NCI-H1417 (cell line): ENCODE measurements around the gene SOCS6.
"Not testable (repeated sequence)": the region's sequence is repeated elsewhere in the genome, so short reads cannot be mapped to it uniquely, and the experiment has no call there.

Experiments
- DNase-seq, 3 experiments: peaks; one replicate each; lab custom pipeline; 2025; lab: John Stamatoyannopoulos, UW

SOCS6 gene

DNA sequence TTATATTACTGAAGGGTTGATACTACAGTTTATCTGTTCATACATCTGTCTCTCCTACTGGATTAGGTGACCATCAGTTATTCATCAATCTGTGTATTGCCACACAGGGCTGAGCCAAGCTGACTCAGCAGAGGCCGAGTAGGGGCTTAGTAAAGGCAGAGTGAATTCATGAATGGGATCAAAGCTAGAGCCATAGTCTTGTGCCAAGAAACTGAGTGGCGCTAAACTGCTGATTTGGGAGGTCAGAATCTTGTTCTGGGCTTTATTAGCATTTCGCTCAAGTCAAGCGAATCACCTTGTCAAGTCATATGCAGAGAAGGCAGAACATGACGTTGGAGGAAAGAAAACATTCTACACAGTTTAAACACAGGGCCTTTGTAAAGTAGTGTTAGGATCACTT lies 34.1 kb downstream of the SOCS6 start:
- DNase-seq: no peak

DNA sequence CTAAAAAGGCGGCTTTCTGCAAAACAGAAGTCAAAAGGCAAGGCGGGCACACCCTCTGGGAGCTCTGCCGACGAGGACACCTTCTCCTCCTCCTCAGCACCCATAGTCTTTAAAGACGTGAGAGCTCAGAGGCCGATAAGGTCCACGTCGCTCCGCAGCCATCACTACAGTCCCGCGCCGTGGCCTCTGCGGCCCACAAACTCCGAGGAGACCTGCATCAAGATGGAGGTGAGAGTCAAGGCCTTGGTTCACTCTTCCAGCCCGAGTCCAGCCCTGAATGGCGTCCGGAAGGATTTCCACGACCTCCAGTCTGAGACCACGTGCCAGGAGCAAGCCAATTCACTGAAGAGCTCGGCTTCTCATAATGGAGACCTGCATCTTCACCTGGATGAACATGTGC lies 36.1 kb downstream of the SOCS6 start:
- no peak for DNase-seq

DNA sequence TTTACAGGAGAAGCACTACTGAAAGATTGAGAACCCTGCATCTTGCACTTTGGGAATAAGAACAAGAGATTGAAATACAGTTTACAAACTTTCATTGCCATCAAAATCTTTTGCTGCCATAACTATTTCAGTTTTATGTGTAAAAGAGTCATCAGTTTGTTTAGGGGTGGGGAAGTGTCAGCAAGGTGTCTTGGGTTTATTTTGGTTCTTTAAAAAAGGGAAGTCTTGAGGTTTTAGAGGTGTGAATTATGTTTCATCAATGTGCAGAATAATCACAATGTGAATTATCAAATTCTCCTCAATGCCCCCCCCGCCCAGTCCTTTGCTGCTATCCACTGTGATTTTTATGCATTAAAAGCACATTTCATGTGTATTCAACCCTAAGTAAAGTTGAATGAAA lies 37.4 kb downstream of the SOCS6 start:
- DNase-seq: no peak

DNA sequence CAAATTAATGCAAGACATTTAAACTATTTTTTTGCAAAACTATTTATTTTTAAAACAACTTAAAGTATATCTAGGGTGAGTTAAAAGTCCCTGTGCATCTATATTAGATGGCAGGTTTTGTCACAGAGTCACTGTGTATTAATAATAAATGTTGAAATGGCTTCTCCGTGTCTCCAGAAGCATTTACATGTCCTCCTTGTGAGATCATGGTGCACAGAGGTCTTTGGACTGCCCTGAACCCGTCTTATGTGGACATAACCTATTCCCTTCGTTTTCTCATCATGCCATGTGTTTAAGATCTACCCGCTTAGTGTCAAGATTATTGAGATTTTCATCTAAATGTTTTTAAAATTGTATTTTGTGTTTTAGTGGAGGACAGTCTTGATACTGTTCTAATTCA lies 39.3 kb downstream of the SOCS6 start:
- no peak for DNase-seq

DNA sequence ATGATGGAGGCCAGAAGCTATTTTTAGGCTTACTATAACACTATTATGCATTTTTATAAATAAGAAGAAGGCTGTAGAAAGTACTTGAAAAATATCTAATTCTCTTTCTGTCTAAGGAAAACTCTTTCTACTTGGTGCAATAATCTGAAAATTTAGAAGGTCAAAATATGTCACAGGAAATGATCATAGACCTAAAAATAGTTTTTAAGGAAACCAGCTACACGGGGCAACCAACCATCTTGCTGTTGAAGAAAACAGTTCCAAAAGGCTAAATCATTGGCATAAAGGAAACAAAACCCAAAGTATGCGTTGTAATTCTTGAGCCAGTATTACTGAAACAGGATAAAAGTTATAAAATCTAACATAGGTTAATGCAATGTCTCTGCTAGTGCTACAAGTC lies 40.2 kb downstream of the SOCS6 start:
- no peak for DNase-seq

DNA sequence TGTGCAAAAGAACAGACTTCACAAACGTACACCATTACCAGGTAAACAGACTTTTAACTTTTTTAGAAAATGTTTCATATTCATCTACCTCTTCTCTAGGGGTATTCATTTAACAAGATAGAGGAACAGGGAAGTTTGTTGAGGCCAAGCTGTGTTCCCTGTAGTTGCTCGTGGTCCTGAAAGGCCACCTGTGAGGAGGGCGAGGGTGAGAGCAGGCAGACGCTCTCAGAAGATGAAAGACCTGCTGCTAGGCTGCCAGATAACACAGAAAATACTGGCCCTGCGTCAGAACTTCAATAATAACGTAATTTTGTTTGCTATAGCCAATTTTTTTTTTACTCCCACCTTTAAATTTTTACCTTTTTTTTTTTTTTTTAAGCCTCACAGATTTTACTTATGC lies 42.0 kb downstream of the SOCS6 start:
- DNase-seq: no peak

DNA sequence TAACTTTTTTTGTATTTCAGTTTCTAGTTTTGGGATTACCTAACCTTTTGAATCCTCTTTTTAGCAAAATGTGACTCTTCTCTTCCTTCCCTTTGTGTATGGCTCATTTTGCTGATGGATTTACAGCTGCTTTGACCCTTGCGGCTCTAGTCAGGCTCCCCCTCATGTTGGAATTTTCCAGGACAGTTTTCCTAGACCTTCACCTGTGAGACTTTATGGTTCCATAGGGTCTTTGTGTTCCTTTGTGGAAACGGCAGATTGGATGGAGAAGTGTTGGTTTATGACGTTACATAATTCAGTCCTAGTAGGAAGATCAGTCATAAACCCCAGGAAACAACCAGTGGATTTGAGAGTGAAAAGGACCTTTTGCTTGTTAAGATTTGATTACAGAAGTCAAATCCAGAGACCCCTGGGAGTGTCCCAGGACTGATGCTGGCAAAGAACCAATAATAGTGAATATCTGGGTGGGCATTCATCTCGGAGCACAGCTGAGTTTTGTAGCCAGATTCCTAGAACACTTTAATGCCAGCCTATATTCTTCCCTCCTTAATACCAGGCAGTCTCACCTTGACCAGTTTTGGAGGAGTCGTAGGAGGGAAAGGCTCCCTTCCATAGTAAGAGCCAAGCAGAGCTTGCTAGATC lies 42.7 kb downstream of the SOCS6 start:
- DNase-seq: no peak

DNA sequence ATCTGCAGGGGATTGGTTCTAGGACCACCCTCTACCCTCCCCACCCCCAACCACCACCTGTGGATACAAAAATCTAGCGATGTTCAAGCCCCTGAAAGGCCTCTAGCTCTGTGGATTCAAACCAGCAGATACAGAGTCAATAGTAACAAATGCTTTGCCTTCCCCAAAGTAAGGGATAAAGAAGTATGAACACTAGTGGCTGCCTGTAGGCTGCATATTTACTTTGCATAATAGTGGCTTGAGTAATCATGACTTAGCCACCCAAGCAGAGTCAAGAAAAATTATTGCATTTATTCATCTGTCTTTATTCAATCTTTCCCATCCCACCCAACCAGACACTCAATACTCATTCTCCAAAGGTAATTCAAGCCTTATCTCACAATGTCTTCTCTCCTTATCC lies 43.8 kb downstream of the SOCS6 start:
- DNase-seq: no peak

DNA sequence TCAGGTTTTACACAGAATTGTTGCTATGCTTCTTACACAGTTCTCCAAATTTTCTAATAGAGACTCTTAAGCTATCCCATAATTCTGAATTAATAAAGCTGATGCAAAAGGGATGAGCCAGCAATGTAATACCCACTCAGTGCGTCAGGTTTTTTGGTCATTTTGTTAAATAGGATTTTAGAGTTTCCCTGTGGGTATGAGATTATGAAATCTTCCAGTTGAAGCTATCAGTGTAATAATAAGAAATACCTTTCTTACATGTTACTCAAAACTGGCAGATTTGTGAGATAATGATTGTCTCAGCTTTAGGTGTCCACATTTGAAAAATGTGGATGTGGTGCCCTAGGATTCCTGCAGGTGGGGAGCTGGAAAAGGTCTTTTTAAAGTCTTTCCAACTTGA lies 44.5 kb downstream of the SOCS6 start:
- no peak for DNase-seq

DNA sequence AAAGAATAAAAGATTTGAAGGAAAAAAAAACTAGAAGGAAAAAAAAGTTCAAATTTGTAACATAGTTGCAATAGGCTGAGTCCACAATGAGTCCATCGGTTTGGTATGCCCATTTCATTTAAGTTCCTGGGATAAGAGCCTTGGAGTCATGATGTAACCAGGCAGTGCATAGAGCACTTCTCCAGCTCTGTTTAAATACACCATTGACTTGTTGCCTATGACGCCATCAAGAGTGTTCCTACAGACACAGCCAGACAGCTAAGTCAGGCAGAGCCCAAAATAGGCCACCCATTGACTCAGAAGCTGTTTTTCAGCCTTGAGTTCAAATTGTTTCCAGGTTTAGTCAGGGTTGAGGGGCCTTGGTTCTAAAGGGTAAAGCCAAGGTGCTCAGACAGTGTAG lies 44.9 kb downstream of the SOCS6 start:
- DNase-seq: no peak

DNA sequence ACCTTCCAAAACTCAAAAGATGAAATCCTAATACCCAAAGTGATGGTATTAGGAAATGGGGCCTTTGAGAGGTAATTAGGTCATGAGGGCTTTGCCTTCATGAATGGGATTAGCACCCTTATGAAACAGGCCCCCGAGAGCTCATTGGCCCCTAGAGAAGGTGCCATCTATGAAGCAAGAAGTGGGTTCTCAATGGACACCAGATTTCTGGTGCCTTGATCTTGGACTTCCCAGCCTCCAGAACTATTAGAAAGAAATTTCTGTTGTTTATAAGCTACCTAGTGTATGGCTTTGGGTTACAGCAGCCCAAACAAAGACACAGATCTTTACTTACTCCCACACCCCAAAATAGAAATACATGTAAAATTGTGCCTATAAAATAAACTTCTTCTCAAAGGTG lies 45.4 kb downstream of the SOCS6 start:
- no peak for DNase-seq

DNA sequence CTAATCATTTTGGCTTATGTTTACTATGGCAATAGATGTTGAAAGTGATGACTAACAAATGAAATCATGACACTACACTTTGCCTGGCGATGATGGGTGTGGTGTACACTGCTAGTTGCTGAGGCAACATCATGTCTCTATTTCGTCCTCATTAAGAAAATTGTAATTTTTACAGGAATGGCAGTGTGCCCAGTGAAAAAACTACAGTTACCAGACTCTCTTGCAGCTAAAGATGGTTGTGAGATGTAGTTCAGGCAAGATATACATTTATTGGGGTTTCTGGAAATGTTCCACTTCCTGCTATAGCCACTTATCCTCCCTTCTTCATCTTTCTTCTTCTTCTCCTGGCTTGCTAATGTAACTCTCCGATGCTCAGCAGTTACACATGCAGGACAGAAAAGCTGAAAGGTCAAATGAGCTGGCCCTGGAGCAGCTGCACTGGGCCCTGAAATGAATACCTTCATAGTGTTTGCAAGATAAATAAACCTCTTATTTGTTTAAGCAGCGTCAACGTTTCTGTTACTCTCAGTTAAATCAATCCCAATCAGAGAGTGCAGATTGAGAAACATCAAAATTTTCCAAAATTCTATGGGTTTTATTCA lies 46.0 kb downstream of the SOCS6 start:
- no peak for DNase-seq

DNA sequence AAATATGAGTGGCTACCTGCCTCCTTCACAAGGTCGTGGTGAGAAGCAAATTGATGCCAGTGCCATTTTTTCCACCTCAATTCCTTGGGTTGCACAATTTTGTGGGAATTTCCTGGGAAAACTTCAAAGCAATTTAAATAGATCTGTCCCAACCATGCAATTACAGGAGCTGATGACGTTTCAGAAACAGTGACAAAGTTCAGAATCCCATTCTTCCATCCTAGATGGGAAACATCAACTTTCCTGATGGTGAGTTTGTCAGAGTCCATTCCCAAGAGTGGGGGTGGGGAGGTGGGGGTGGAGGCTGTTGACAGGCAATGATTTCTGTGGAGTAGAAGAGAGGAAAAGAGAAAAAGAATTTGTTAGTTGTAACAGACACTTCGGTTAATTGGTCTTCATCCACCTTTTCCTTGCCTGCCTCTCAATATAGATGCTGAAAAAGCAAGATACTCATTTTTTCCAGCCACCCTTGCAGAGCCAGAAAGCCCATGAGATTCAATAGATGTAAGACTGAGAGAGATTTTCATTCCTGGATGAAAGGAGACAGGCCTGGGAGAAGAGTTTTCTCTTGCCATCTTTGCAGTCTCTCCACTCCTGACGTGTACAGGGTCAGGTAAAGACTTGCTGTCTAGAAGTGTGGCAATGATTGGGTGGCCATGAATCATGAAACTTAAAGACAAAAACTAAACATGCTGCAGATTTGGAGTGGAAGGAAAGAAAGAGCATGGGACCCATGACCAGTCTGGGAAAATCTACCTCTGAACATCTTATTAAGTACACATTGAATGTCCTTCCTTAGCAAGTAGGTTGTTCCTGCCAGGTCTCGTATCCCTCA lies 47.3 kb downstream of the SOCS6 start:
- no peak for DNase-seq

DNA sequence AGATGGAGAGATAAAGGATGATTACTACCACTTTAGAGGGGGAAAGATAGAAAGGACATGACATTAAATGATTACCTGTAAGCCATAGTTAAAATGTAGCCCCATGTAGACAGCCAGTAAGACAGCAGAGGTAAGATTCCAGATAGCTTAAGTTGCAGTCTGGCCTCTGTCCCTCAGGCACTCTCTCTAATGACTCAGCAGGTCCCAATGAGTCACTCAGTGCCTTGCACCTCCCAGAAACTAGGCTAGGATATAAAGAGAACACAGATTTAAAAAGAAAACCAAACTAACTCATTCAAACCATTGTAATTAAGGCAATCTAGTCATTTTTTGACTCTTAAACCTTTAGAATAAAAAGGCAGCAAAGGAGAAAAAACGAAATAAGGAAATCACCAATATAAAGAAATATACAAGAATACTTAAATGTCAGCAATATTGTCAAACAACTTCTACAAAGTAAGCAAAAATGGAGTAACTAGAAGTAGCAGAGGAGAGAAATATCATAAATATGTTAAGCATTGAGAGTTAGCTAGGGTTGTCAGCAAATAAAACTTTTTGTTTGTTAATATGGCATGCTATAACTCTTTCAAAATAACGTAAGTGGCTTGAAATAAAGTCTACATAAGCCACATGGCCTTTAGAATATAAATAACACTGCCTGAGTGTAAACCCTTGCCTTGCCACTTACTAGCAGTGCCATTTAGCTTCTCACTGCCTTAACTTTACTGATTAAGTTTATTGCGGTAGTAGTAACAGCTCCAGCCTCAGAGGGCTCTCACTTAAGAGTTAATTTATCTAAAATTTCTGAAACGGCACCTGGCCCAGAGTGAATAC lies 48.5 kb downstream of the SOCS6 start:
- DNase-seq: peak in 1 of 3 experiments; percentile 18

DNA sequence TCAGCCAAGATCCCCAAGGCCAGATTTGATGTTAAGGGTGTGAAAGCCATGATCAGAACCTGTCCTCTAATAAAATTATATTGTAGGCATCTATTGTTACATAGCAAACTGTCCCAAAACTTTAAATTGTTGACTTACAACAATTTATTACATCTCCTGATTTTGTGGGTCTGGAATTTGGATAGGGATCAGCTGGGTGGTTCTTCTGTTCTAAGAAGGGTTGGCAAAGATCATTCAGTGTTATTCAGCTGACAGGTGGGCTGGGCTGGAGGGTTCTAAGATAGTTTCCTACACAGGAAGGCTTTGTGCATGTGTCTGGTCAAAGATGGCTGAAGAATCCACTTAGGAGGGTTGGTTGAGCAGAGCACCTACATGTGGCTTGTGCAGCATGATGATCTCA lies 50.0 kb downstream of the SOCS6 start:
- no peak for DNase-seq

DNA sequence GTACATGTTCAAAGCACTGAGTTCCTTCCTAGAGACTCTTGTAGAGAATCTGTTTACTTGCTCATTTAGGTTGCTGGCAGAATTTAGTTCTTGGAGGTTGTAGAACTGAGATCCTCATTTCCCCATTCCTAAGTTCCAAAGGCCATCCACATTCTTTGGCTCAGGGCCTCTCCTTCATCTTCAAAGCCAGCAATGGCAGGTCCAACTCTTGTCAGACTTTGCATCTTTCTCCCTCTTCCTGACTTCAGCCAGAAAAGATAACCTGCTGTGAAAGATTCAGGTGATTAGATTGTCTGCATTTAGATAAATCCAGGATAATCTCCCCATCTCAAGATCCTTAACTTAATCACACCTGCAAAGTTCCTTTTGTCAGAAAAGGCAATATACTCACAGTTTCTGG lies 51.1 kb downstream of the SOCS6 start:
- no peak for DNase-seq

DNA sequence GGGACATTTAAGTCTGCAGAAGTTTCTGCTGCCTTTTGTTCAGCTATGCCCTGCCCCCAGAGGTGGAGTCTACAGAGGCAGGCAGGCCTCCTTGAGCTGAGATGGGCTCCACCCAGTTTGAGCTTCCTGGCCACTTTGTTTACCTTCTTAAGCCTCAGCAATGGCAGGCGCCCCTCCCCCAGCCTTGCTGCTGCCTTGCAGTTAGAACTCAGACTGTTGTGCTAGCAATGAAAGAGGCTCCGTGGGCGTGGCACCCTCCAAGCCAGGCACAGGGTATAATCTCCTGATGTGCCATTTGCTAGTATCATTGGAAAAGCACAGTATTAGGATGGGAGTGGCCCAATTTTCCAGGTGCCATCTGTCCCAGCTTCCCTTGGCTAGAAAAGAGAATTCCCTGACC lies 59.6 kb downstream of the SOCS6 start:
- peak in 1 of 3 experiments; percentile 32 for DNase-seq

DNA sequence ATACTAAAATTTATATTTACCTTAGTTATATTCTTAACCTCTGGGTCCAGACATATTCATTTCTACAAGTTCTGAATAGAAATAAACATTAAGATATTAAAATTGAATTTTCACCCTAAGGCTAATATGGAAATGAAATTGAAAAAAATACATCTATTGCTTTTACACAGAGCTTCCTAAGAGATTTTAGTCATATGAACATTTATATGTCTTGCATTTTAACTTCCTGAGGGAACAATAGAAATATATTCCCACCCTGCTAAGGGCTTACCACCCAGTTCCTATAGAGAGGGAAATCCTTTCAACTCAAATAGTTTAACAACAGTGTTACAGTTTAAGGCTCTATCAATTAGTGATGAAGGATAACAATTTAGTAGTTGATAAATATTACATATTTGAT lies 60.5 kb downstream of the SOCS6 start:
- no peak for DNase-seq

DNA sequence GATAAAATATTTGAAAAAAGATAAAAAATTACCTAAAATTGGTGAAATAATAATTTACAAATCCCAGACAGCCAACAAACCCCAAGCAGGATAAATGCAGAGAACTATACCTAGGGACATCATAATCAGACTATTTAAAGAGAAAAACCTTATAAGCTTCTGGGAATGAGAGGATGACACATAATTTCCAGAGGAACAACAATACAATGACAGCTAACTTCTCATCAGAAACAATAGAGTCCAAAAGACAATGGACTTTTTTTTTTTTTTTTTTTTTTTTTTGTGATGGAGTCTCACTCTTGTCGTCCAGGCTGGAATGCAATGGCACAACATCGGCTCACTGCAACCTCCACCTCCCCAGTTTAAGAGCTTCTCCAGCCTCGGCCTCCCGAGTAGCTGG lies 65.2 kb downstream of the SOCS6 start:
- DNase-seq: no peak

DNA sequence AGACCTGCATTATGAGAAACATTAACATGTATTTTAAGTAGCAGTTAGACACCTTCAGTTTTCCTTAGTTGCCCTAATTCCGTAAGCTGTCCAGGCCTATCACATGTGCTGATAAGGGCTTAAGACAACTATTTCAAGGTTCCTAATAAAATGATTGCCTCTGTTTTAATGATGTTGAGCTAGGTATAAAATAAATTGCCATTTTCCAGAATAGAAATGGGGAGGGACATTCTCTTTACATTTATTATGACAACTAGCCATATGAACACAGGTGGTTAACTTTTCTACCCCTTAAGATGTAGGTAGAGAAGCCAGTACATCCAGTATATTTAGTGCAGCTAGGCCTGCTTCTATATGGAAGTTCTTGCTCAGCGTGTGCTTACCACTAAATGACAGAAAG lies 65.9 kb downstream of the SOCS6 start:
- no peak for DNase-seq

DNA sequence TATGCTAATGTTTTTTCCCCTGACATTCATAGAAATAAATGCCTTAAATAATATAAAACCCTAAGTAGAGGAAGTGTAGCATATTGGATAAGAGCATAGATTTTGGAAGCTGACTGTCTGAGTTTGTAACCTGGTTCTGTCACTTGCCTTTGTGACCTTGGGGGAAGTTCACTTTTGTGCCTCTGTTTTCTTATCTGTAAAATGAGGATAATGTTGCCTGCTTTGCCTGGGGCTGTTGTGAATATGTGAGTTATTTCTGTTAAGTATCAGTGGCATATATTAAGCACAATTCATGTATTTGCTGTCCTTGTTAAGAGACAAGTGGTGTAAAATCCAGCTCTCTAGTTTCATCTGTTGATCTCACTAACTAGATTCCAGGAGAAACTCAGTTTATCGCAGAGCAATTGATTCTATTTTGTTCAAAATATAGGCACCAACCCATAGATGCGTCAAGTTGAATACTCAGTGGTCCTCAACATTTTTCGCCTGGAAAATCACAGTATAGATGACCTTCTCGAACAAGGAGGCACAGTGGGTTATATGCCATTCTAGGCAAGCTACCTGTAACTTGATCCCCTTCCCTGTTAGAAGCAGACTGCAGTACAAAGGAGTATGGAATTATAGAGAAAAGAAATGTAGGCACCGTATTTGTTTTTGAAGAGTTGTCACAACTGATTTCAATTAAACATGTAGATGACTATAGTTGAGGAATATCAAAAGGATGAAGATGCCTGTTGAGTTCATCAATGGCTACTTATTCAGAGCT lies 67.0 kb downstream of the SOCS6 start:
- DNase-seq: peak in 1 of 3 experiments; percentile 32

DNA sequence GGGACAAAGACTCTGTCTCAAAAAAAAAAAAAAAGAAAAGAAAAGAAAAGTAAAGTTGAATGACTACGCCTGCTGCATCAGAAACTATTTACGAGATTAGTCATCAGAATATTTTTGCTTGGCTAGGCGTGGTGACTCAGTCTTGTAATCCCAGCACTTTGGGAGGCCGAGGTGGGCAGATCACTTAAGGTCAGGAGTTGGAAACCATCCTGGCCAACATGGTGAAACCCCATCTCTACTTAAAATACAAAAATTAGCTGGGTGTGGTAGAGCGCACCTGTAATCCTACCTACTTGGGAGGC lies 69.2 kb downstream of the SOCS6 start:
- not testable (repeated sequence) for DNase-seq
